BE2C (cell line): ENCODE results near the gene CASKIN1.

ENCODE experiments used
- DNase-seq: peaks from one replicate; pipeline ENCODE4 v3.0.0-alpha.2; 2020
- H3K27me3 ChIP-seq: fragments of 250-450 bp; sonication (Bioruptor Pico); 2 replicates; pipeline ENCODE4 v1.5.1; 2020; ENCODE audit warnings: mild to moderate bottlenecking
- H3K36me3 ChIP-seq: fragments of 250-450 bp; sonication (Bioruptor Pico); 2 replicates; pipeline ENCODE4 v1.5.1; 2020; ENCODE audit warnings: mild to moderate bottlenecking
- H3K4me1 ChIP-seq: fragments of 250-450 bp; sonication (Bioruptor Pico); 2 replicates; pipeline ENCODE4 v1.5.1; 2020
- H3K4me3 ChIP-seq: 2 replicates; pipeline ENCODE4 v1.5.1; 2011; ENCODE audit warnings: low read depth, low read length
- H3K9me3 ChIP-seq: fragments of 250-450 bp; sonication (Bioruptor Pico); 2 replicates; pipeline ENCODE4 v1.5.1; 2020
- TF ChIP-seq, protein P1 (sequence below): IDR thresholded peaks from 2 replicates; pipeline ENCODE4 v1.5.1; 2012; ENCODE audit warnings: mild to moderate bottlenecking, low read depth, low read length

Gene CASKIN1

DNA sequence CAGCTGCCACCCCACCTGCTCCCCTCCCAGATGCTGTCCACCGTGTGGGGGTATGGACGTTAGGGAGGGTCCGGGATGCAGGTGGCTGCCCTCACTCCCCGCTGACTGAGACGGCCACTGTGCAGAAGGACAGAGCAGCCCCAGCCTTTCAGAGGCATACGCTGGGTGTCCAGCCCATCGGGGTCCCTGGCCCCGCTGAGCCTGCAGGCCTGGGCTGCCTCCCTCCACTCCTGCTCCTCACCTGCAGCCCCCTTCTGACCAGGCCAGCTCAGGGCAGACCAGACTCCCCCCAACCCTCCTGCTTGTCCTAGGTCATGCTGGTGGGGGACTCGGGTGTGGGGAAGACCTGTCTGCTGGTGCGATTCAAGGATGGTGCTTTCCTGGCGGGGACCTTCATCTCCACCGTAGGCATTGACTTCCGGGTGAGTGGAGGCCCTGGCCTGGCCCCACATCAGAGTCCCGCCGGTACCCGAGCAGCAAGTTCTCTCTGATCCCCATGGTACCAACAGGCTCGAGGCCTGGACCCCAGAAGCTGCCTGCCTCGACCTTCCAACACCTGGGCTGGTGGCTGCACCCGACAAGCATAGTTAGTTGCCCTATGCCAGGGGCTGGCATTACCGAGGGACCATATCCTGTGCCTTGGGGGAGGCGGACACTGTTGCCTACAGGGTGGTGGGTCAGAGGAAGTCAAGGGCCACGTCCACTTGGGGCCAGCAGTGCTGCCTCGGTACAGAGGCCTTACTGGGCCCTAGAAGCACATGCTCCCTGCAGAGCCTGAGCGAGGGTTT lies 46.6 kb downstream of the CASKIN1 start:
- H3K4me3 ChIP-seq, result peak overlapping the region; percentile 56
- H3K4me1 ChIP-seq, result peaks cover 32% of the 10 kb centered on the region
- H3K9me3 ChIP-seq, result no peaks in the 10 kb centered on the region
- peaks cover 34% of the 10 kb centered on the region for H3K36me3 ChIP-seq
- DNase-seq, result no peak
- TF ChIP-seq, protein P1, sequence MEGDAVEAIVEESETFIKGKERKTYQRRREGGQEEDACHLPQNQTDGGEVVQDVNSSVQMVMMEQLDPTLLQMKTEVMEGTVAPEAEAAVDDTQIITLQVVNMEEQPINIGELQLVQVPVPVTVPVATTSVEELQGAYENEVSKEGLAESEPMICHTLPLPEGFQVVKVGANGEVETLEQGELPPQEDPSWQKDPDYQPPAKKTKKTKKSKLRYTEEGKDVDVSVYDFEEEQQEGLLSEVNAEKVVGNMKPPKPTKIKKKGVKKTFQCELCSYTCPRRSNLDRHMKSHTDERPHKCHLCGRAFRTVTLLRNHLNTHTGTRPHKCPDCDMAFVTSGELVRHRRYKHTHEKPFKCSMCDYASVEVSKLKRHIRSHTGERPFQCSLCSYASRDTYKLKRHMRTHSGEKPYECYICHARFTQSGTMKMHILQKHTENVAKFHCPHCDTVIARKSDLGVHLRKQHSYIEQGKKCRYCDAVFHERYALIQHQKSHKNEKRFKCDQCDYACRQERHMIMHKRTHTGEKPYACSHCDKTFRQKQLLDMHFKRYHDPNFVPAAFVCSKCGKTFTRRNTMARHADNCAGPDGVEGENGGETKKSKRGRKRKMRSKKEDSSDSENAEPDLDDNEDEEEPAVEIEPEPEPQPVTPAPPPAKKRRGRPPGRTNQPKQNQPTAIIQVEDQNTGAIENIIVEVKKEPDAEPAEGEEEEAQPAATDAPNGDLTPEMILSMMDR, result no peak
- H3K27me3 ChIP-seq, result no peaks in the 10 kb centered on the region

DNA sequence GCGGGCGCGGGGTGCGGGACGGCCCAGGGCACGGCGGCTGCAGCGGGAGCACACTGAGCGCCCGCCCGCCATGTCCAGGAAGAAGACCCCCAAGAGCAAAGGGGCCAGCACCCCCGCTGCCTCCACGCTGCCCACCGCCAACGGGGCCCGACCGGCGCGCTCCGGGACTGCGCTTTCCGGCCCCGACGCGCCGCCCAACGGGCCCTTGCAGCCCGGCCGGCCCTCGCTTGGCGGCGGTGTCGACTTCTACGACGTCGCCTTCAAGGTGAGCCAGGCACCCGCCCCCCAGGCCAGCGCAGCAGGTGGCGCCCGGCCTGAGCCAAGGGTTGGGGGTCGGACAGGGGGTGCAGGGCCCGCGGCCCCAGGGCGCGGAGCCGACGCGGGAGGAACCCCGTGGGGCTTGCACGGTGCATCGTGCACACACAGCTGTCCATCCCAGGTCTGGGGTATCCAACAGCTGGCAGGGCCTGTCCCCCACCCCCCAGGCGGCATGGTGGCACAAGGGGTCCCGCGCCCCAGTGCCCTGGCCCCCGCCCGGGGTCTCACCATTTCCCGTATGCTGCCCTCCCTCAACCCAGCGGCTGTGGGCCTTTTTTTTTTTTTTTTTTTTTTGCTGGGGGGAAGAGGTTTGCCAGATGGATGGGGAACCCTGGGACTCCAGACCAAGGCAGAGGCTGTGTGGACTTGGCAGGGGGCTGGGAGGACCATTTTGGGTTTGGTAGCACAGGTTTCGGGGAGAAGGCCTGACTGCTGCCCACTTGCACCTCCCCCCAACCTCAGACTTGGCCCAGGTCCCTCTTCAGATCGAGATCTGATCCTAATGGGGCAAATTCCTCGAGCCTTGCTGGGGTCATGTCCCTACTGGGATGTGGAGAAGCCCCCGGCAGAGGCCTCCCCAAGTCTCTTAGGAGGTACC lies 47.4 kb downstream of the CASKIN1 start:
- DNase-seq, result no peak
- peak overlapping the region; percentile 56 for H3K4me3 ChIP-seq

DNA sequence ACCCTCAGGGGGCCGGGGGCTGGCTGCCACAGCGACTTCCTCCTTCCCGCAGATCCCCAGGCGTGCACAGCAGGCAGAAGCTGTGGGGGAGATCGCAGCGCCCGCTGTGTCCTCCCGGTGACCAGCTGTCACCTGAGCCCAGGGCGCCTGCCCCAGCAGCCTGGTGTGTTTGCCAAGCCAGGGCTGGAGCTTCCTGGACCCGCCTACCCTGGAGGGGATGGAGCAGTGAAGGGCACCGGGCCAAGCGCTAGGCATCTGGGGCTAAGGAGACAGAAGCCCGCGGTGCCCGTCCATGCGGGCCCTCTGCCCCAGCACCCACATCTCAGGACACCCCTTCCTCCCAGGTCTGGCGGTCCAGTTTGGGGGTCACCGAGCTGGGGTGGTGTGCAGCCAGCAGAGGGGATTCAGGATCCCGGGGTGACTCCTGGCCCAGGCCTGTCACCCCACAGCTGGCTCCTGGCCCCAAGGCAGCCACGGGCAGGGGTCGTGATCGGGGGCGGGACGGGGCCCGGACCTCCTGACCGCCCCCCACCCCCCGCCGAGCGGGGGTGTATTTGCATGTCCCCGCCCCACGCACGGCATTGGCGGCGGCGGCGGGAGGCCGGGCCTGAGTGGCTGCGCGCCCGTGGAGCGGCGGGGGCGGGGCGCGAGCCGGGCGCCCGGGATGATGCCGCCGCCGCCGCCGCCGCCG lies 48.3 kb downstream of the CASKIN1 start, which contains the start of gene RAB26:
Gene RAB26 (plus strand): TSS at position 645 of the 691 bp plus-strand sequence. CDS start 159 bp downstream, outside the sequence.
- H3K4me3 ChIP-seq, result peak within 1 kb of the TSS; percentile 56
- no peaks in the 10 kb centered on the region for H3K9me3 ChIP-seq
- DNase-seq, result peak; percentile 94
- H3K36me3 ChIP-seq, result peaks cover 17% of the 10 kb centered on the region
- peaks cover 32% of the 10 kb centered on the region for H3K4me1 ChIP-seq
- TF ChIP-seq, protein P1, result no peak
- no peaks in the 10 kb centered on the region for H3K27me3 ChIP-seq

More for the DNA sequence above, 47.4 kb downstream of the CASKIN1 start:
- TF ChIP-seq, protein P1, result no peak
- Histone ChIP-seq H3K4me1 (peaks cover 32% of the 10 kb centered on the region), H3K9me3 (no peaks in the 10 kb centered on the region), H3K27me3 (no peaks in the 10 kb centered on the region), H3K36me3 (peaks cover 25% of the 10 kb centered on the region)

DNA sequence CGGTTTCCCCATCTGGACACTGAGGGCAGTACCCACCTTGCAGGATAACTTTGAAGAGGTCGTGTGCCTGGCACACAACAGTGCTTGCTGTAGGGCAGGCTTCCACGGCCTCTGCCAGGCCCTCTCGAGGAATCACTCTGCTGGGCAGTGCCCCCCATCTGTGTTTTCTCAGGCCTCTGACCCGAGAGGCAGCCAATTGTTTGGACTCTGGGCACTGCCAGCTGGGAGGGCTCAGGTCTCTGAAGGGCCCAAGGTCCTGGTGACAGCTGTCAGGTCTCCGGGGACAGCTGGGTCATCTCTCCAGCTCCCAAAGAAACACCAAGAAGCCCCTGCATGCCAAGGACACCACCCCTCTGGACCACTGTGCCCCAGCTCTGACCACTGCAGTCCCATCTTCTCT lies 49.0 kb downstream of the CASKIN1 start:
- Histone ChIP-seq H3K9me3 (no peaks in the 10 kb centered on the region), H3K4me3 (no peak overlapping the region), H3K4me1 (peaks cover 32% of the 10 kb centered on the region), H3K36me3 (peaks cover 12% of the 10 kb centered on the region), H3K27me3 (no peaks in the 10 kb centered on the region)
- TF ChIP-seq, protein P1, result no peak
- no peak for DNase-seq

DNA sequence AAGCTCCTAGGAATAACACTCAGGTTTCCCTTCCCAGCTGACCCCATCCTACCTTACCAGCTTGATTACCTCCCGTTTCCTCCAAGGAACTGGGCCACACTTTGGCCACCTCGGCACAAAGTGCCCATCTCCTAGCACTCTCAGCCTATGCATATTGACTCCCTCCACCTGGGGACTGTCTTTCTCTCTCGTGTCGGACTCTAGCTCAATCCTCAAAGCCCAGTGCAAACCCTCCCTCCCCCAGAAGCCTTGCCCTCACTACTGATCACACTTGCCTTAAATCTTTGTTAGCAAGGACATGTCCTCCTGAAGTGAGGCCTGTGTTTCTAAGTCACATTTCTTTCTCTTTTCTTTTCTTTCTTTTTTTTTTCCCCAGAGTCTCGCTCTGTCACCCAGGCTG lies 50.6 kb downstream of the CASKIN1 start:
- peaks cover 18% of the 10 kb centered on the region for H3K4me1 ChIP-seq
- no peak overlapping the region for H3K4me3 ChIP-seq
- TF ChIP-seq, protein P1, result no peak
- H3K36me3 ChIP-seq, result no peaks in the 10 kb centered on the region
- no peak for DNase-seq
- no peaks in the 10 kb centered on the region for H3K27me3 ChIP-seq
- H3K9me3 ChIP-seq, result no peaks in the 10 kb centered on the region
